ENCODE measurements around the gene GNG3.
A peak's percentile ranks its signal among the peaks of the same experiment; 100 is the strongest.

The GNG3 gene

GRCh38 chr11:62707277-62707861, at the start of gene GNG3, which contains the start of gene BSCL2:
Gene GNG3, plus strand, starts transcription at chr11:62707676. Its CDS starts 620 bp downstream, at chr11:62708296.
Gene BSCL2, minus strand, starts transcription at chr11:62707424. Its CDS starts 229 bp downstream, at chr11:62707195.
- TF ChIP-seq, protein P1, sequence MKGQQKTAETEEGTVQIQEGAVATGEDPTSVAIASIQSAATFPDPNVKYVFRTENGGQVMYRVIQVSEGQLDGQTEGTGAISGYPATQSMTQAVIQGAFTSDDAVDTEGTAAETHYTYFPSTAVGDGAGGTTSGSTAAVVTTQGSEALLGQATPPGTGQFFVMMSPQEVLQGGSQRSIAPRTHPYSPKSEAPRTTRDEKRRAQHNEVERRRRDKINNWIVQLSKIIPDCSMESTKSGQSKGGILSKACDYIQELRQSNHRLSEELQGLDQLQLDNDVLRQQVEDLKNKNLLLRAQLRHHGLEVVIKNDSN (IDR thresholded peaks at IDR 0.05) = no peak
- no peak for TF ChIP-seq EGR1 (IDR thresholded peaks at IDR 0.05)
- no peak for TF ChIP-seq NFIC (IDR thresholded peaks at IDR 0.05)
- no peak for TF ChIP-seq RAD21 (IDR thresholded peaks at IDR 0.05; ENCODE audit: low read depth)
- TF ChIP-seq FOXM1 (IDR thresholded peaks at IDR 0.05; ENCODE audit: borderline replicate concordance, low read depth) = no peak
- TF ChIP-seq ZBTB7A (IDR thresholded peaks at IDR 0.05; ENCODE audit: low read depth) = no peak
- no peak for TF ChIP-seq TEAD4 (IDR thresholded peaks at IDR 0.05)
- no peak for TF ChIP-seq TAF1 (IDR thresholded peaks at IDR 0.05; ENCODE audit: low read depth)
- no peak for TF ChIP-seq CEBPB (IDR thresholded peaks at IDR 0.05)
- no peak for TF ChIP-seq REST (IDR thresholded peaks at IDR 0.05; ENCODE audit: low read depth)
- no peak for TF ChIP-seq EP300 (IDR thresholded peaks at IDR 0.05; ENCODE audit: borderline replicate concordance)
- TF ChIP-seq MAX (IDR thresholded peaks at IDR 0.05) = no peak
- TF ChIP-seq YY1 (IDR thresholded peaks at IDR 0.05; ENCODE audit: low read depth) = no peak

DNA sequence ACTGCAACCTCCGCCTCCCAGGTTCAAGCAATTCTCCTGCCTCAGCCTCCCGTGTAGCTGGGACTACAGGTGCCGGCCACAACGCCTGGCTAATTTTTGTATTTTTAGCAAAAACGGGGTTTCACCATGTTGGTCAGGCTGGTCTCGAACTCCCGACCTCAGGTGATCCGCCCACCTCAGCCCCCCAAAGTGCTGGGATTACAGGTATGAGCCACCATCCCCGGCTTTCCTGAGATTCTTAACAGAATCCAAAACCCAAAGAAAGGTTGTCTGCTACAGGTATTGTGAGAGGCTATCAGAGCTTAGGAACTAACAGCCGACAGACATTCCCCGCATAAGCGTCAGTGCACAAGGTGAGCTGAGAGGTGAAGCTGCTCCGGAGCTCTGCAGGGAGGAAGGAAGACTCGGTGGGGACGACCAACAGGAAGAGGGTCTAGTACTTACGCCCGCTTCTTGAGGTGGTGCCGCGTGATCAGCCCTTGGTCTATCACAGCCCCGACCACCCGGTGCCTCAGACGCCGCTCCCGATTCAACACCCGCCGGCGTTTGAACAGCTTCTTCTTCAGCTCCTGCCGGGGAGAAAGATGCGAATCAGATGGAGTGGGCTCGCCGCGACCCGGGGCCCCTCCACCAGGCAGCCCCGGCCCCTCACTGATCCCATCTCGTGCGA, 42.9 kb upstream of the GNG3 start:
- TF ChIP-seq FOXM1 (IDR thresholded peaks at IDR 0.05; ENCODE audit: borderline replicate concordance, low read depth) (no peak), MAX (IDR thresholded peaks at IDR 0.05) (peak; percentile 10; the same call in 1 of the 2 replicates)

GRCh38 chr11:62665075-62665598, 42.3 kb upstream of the GNG3 start, which contains the start of the genes C11orf98 and CSKMT:
Gene C11orf98, minus strand, starts transcription at chr11:62665210. Its CDS starts 41 bp downstream, at chr11:62665169.
Gene CSKMT, plus strand, starts transcription at chr11:62665312. Its CDS starts 568 bp downstream, at chr11:62665880.
- peak; percentile 96 for TF ChIP-seq ZBTB7A (IDR thresholded peaks at IDR 0.05; ENCODE audit: low read depth)
- TF ChIP-seq TEAD4 (IDR thresholded peaks at IDR 0.05) = no peak
- 0 out of 2 replicates have a peak, but pooled peaks have one; percentile 6 for TF ChIP-seq NFIC (IDR thresholded peaks at IDR 0.05)
- TF ChIP-seq, protein P1 (IDR thresholded peaks at IDR 0.05) = no peak
- peak; percentile 51 for TF ChIP-seq CREB1 (IDR thresholded peaks at IDR 0.05; ENCODE audit: low read depth)
- TF ChIP-seq MAX (IDR thresholded peaks at IDR 0.05) = peak; percentile 35; the same call in 1 of the 2 replicates
- peak; percentile 93 for TF ChIP-seq TAF1 (IDR thresholded peaks at IDR 0.05; ENCODE audit: low read depth)
- no peak for TF ChIP-seq EP300 (IDR thresholded peaks at IDR 0.05; ENCODE audit: borderline replicate concordance)
- TF ChIP-seq RAD21 (IDR thresholded peaks at IDR 0.05; ENCODE audit: low read depth) = no peak
- TF ChIP-seq TCF12 (IDR thresholded peaks at IDR 0.05; ENCODE audit: low read depth) = peak; percentile 41; the same call in 1 of the 2 replicates

DNA sequence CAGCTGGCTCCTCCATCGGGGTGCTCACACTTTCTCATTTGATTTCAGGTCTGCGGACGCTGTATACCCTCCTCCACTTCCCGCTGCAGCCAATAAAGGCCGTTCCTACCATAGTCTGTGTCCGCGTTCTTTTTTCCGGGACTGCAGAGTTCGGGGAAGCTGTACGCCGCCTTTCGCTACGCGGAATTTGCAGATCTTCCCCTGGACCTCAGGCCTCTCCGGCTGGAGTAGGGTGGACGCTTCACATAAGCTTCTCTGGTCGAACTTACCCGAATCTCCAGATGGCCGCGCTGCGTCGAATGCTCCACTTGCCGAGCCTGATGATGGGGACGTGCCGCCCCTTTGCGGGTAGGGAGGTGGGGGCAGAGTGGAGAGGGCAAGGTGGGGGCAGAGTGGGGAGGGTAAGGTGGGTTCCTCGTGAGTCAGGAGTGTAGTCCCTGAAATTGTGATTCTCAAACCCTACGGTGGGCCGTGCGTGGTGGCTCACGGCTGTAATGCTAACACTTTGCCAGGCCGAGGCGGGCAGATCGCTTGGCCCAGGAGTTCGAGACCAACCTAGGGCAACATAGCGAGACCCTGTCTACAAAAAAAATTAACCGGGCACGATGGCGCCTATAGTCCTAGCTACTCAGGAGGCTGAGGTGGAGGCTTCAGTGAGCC, 41.7 kb upstream of the GNG3 start:
- TF ChIP-seq, protein P1 (IDR thresholded peaks at IDR 0.05) = no peak
- TF ChIP-seq REST (IDR thresholded peaks at IDR 0.05; ENCODE audit: low read depth) (no peak), CREB1 (IDR thresholded peaks at IDR 0.05; ENCODE audit: low read depth) (no peak), NFIC (IDR thresholded peaks at IDR 0.05) (0 out of 2 replicates have a peak, but pooled peaks have one; percentile 1), MAX (IDR thresholded peaks at IDR 0.05) (peak; percentile 47), EP300 (IDR thresholded peaks at IDR 0.05; ENCODE audit: borderline replicate concordance) (0 out of 2 replicates have a peak, but pooled peaks have one; percentile 32)
